Fibroblast of the aortic adventitia (primary cell): ENCODE measurements around the gene USP25. TPM values are rescaled to one million over a fixed set of nuclear protein-coding genes. Genes with fewer than 3 reads are reported as not detected.

Experiments
- DNase-seq: peaks from one replicate; pipeline ENCODE4 v3.0.0-alpha.2; 2010; ENCODE audit warnings: low read depth
- H3K4me3 ChIP-seq: 2 replicates; pipeline ENCODE4 v1.5.1; 2011; ENCODE audit warnings: low read depth, mild to moderate bottlenecking, control low read depth, low read length, moderate library complexity
- total RNA-seq: library from RNA; depleted of rRNA; stranded (reverse); fragments of >200 nt; gene quantifications from 2 replicates; pipeline ENCODE4 v1.2.3, GENCODE V29; 2012; ENCODE audit warnings: low replicate concordance
- TF ChIP-seq, protein P1 (sequence below): IDR thresholded peaks from 2 replicates; pipeline ENCODE4 v1.5.1; 2011; ENCODE audit warnings: mild to moderate bottlenecking, low read length, control low read depth, inconsistent platforms; ENCODE audit not compliant: insufficient read depth

The USP25 gene
- total RNA-seq, 1 donor: 37.3 TPM

- TF ChIP-seq, protein P1, sequence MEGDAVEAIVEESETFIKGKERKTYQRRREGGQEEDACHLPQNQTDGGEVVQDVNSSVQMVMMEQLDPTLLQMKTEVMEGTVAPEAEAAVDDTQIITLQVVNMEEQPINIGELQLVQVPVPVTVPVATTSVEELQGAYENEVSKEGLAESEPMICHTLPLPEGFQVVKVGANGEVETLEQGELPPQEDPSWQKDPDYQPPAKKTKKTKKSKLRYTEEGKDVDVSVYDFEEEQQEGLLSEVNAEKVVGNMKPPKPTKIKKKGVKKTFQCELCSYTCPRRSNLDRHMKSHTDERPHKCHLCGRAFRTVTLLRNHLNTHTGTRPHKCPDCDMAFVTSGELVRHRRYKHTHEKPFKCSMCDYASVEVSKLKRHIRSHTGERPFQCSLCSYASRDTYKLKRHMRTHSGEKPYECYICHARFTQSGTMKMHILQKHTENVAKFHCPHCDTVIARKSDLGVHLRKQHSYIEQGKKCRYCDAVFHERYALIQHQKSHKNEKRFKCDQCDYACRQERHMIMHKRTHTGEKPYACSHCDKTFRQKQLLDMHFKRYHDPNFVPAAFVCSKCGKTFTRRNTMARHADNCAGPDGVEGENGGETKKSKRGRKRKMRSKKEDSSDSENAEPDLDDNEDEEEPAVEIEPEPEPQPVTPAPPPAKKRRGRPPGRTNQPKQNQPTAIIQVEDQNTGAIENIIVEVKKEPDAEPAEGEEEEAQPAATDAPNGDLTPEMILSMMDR: no peak
Measured at GRCh38 chr21:15741510-15741909, 11.7 kb downstream of the USP25 start.

GRCh38 chr21:15742052-15742670 lies 12.4 kb downstream of the USP25 start:
- H3K4me3 ChIP-seq: no peak overlapping the region
- DNase-seq: no peak
- TF ChIP-seq, protein P1: no peak

More at GRCh38 chr21:15741510-15741909, 11.7 kb downstream of the USP25 start:
- DNase-seq: peak; percentile 45
- H3K4me3 ChIP-seq: no peak overlapping the region

- H3K4me3 ChIP-seq: no peak overlapping the region
- no peak for DNase-seq
- TF ChIP-seq, protein P1: no peak
Measured at GRCh38 chr21:15742694-15743093, 12.9 kb downstream of the USP25 start.

DNA sequence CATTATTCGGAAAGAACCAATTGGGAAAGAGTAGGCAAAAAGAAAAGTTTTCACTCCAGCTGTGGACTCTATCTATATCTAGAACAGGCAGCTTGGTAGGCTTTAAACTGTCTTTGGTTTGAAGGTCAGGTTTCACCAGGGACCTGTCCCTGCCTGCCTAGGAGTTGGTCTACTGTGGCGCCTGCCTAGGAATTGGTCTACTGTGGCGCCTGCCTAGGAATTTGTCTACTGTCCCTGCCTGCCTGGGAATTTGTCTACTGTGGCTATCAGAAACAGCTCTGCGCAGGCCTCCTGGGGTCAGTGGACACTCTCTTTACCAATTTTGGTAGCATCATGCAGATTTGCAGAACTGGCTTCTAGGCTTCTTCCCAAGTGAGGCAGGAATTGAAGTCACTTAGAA lies 13.8 kb downstream of the USP25 start:
- TF ChIP-seq, protein P1: no peak
- DNase-seq: no peak
- no peak overlapping the region for H3K4me3 ChIP-seq

GRCh38 chr21:15744926-15745325 lies 15.1 kb downstream of the USP25 start:
- TF ChIP-seq, protein P1: no peak
- DNase-seq: no peak
- no peak overlapping the region for H3K4me3 ChIP-seq

DNA sequence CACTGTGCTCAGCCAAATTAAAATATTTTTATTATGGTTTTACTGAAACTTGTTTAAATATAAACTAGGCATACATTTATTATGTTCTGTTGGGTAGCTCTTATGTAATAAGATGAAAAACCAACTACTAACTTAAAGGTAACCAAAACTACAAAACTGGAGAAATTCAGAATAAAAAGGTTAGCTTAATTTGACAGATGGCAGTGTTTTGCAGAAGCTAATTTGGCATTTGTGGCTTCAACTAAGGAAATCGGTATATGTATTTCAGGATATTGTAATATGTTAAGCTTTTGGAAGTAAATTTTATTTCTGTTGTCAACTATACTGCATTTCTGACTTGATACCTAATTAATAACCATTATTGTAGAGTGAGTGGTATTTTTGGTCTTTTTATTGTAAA lies 18.8 kb downstream of the USP25 start:
- no peak for DNase-seq
- TF ChIP-seq, protein P1: no peak
- no peak overlapping the region for H3K4me3 ChIP-seq
